Small intestine (tissue), 7 donors: Measurements from ENCODE around the gene STH. TPM values are rescaled to one million over a fixed set of nuclear protein-coding genes. Genes with fewer than 3 reads are reported as not detected.

ENCODE experiments used
- DNase-seq, 2 donors: peaks; one replicate each; pipeline versions ENCODE4 v3.0.0 to v3.0.0-alpha.2; 2013
- FAIRE-seq: peaks from 2 replicates; lab custom pipeline; 2012; peaks lifted over from hg19 to GRCh38; lab: Jason Lieb, UNC
- H3K27ac ChIP-seq, 3 donors: one replicate each; pipeline ENCODE4 v1.5.1; 2013; ENCODE audit warnings: low read length in 2 of 3, mild to moderate bottlenecking in 2 of 3, control low read depth in 1 of 3, inconsistent platforms in 1 of 3, low read depth in 1 of 3, moderate library complexity in 1 of 3
- H3K27me3 ChIP-seq, 3 donors: one replicate each; pipeline ENCODE4 v1.6.1; 2013; ENCODE audit warnings: low read length in 3 of 3, inconsistent platforms in 1 of 3; ENCODE audit not compliant: control insufficient read depth in 3 of 3, insufficient read depth in 3 of 3
- H3K36me3 ChIP-seq, 3 donors: one replicate each; pipeline ENCODE4 v1.6.1; 2013; ENCODE audit warnings: low read length in 3 of 3, inconsistent platforms in 1 of 3, low read depth in 1 of 3, mild to moderate bottlenecking in 1 of 3, moderate library complexity in 1 of 3; ENCODE audit not compliant: control insufficient read depth in 3 of 3, insufficient read depth in 2 of 3
- H3K4me1 ChIP-seq, 3 donors: one replicate each; pipeline ENCODE4 v1.6.1; 2013; ENCODE audit warnings: low read length in 2 of 3, inconsistent platforms in 1 of 3, low read depth in 1 of 3, mild to moderate bottlenecking in 1 of 3, moderate library complexity in 1 of 3; ENCODE audit not compliant: control insufficient read depth in 3 of 3, insufficient read depth in 2 of 3
- H3K4me3 ChIP-seq, 3 donors: one replicate each; pipeline ENCODE4 v1.5.1; 2013; ENCODE audit warnings: low read length in 3 of 3, control low read depth in 1 of 3, inconsistent platforms in 1 of 3, low read depth in 1 of 3, mild to moderate bottlenecking in 1 of 3, moderate library complexity in 1 of 3
- H3K9me3 ChIP-seq, 2 donors: one replicate each; pipeline ENCODE4 v1.6.1; 2013; ENCODE audit warnings: low read depth in 1 of 2, low read length in 1 of 2; ENCODE audit not compliant: control insufficient read depth in 2 of 2, insufficient read depth in 1 of 2
- WGBS, 3 donors: extraction: QIAGEN DNeasy Blood & Tissue Kit; methylation state at CpG; one replicate each; pipeline ENCODE4 v1.1.7; 2013; 5-methylcytosine and 5-hydroxymethylcytosine counted together
- polyA plus RNA-seq, 4 donors: library from polyadenylated mRNA; stranded (reverse) in 3 of 4; unstranded in 1 of 4; fragments of 200-250 nt in 3 of 4; fragments of 120-200 nt in 1 of 4; gene quantifications; one replicate each; pipeline versions ENCODE4 v1.2.1 to v1.2.3, GENCODE V29; 2013
- donor health status: healthy with polysubstance abuse.
- donor health status: control.
- donor health status: control.
- donor health status: Bipolar disorder and iron deficiency.
- donor health status: healthy.

The STH gene
- polyA plus RNA-seq, 4 donors: not detected

- no peaks in the 10 kb centered on the region for H3K27me3 ChIP-seq
- H3K9me3 ChIP-seq: no peaks in the 10 kb centered on the region
- FAIRE-seq: no peak
- no peak overlapping the region for H3K4me3 ChIP-seq
- 88 to 91% (median 90%) methylated on average over 16 of the region's 16 CpGs for WGBS, 3 donors
- no peak for DNase-seq
- no peaks in the 10 kb centered on the region for H3K4me1 ChIP-seq
- H3K36me3 ChIP-seq: no peaks in the 10 kb centered on the region
- H3K27ac ChIP-seq: no peak overlapping the region
Measured at GRCh38 chr17:45993962-45994627, 5.0 kb upstream of the STH start.

GRCh38 chr17:45994987-45995386, 4.1 kb upstream of the STH start:
- Histone ChIP-seq H3K4me3 (no peak overlapping the region), H3K27me3 (no peaks in the 10 kb centered on the region), H3K9me3 (no peaks in the 10 kb centered on the region), H3K27ac (no peak overlapping the region), H3K36me3 (no peaks in the 10 kb centered on the region), H3K4me1 (no peaks in the 10 kb centered on the region)
- no peak for DNase-seq
- no peak for FAIRE-seq
- 91 to 94% (median 94%) methylated on average over 8 of the region's 8 CpGs for WGBS, 3 donors

- no peak for DNase-seq
- 80 to 88% (median 82%) methylated on average over 14 of the region's 14 CpGs for WGBS, 3 donors
Measured at GRCh38 chr17:45995627-45996270, 3.3 kb upstream of the STH start.

GRCh38 chr17:45996282-45996937, 2.6 kb upstream of the STH start:
- H3K36me3 ChIP-seq: no peaks in the 10 kb centered on the region
- DNase-seq (no peak), FAIRE-seq (no peak)
- whole genome bisulfite sequencing, 3 donors: 73 to 84% (median 81%) methylated on average over 28 to 31 of the region's 31 CpGs
- no peaks in the 10 kb centered on the region for H3K27me3 ChIP-seq
- H3K9me3 ChIP-seq: no peaks in the 10 kb centered on the region
- no peak overlapping the region for H3K4me3 ChIP-seq
- H3K27ac ChIP-seq: no peak overlapping the region
- H3K4me1 ChIP-seq: no peaks in the 10 kb centered on the region

More at GRCh38 chr17:45995627-45996270, 3.3 kb upstream of the STH start:
- Histone ChIP-seq H3K4me1 (no peaks in the 10 kb centered on the region), H3K36me3 (no peaks in the 10 kb centered on the region), H3K27ac (no peak overlapping the region), H3K27me3 (no peaks in the 10 kb centered on the region), H3K9me3 (no peaks in the 10 kb centered on the region), H3K4me3 (no peak overlapping the region)
- no peak for FAIRE-seq

- no peak overlapping the region for H3K27ac ChIP-seq
- no peak overlapping the region for H3K4me3 ChIP-seq
- no peaks in the 10 kb centered on the region for H3K4me1 ChIP-seq
- H3K9me3 ChIP-seq: no peaks in the 10 kb centered on the region
- 85 to 87% (median 86%) methylated on average over 13 of the region's 13 CpGs for WGBS, 3 donors
- FAIRE-seq (no peak), DNase-seq (no peak)
- no peaks in the 10 kb centered on the region for H3K27me3 ChIP-seq
- H3K36me3 ChIP-seq: no peaks in the 10 kb centered on the region
Measured at GRCh38 chr17:45997166-45997565, 1.9 kb upstream of the STH start.

GRCh38 chr17:45997624-45998023, 1.4 kb upstream of the STH start:
- Histone ChIP-seq H3K9me3 (no peaks in the 10 kb centered on the region), H3K4me3 (no peak overlapping the region), H3K27me3 (no peaks in the 10 kb centered on the region), H3K27ac (no peak overlapping the region), H3K4me1 (no peaks in the 10 kb centered on the region), H3K36me3 (no peaks in the 10 kb centered on the region)
- FAIRE-seq (no peak), DNase-seq (no peak)
- WGBS, 3 donors: 85 to 91% (median 91%) methylated on average over 9 of the region's 9 CpGs

- no peaks in the 10 kb centered on the region for H3K27me3 ChIP-seq
Measured at GRCh38 chr17:45999900-46000290, 845 bp downstream of the STH start.

GRCh38 chr17:46000292-46000691, 1.2 kb downstream of the STH start:
- Histone ChIP-seq H3K36me3 (no peaks in the 10 kb centered on the region), H3K27ac (no peak overlapping the region), H3K4me3 (no peak overlapping the region), H3K4me1 (peaks cover 0 to 8% (median 0%) of the 10 kb centered on the region in 3 donors), H3K9me3 (no peaks in the 10 kb centered on the region), H3K27me3 (no peaks in the 10 kb centered on the region)
- DNase-seq (no peak), FAIRE-seq (no peak)
- 66 to 76% (median 68%) methylated on average over 7 of the region's 7 CpGs for WGBS, 3 donors

More at GRCh38 chr17:45999900-46000290, 845 bp downstream of the STH start:
- Histone ChIP-seq H3K4me3 (no peak overlapping the region), H3K4me1 (peaks cover 0 to 8% (median 0%) of the 10 kb centered on the region in 3 donors), H3K27ac (no peak overlapping the region), H3K9me3 (no peaks in the 10 kb centered on the region), H3K36me3 (no peaks in the 10 kb centered on the region)
- DNase-seq (no peak), FAIRE-seq (no peak)
- WGBS, 3 donors: 74 to 86% (median 85%) methylated on average over 9 of the region's 9 CpGs
